Measurements from ENCODE around the gene SLC30A7. TPM values are rescaled to one million over a fixed set of nuclear protein-coding genes. Genes with fewer than 3 reads are reported as not detected.

Gene SLC30A7
- polyA plus RNA-seq, 1 of the 3 experiments (the other 2 are of a cell fraction), result 4.0 TPM

DNA sequence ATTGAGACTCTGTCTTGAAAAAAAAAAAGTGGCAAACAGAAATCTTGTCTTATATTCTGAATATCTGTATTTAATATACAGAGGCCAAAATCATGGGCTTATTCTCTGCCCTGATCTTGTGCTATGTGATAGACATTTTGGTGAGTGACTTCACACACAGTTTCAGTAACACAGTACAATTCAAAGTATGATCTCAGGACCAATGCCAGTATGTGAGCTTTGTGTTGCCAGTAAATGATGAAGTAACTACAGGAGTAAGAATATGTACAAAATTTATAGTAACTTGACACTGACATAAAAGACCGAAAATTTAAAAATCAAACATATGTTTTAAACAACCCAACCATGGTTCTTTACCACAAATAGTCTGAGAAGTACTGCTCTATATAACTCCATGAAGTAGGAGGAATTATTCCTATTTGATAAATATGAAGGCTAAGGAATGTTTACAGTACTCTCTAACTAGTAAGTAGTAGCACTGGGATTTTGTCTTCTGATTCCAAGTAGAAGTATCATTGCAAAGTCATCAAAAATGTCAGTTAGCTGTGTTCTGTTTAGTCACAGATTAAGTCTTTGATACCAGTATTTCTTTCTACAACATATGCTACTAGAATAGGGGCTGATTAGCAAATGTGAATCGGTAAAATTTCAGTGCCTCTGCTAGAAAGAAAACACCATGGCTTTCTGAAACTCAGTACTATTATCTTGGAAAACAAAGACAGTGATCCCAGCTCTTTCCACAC is 104.4 kb downstream of the SLC30A7 start:
- Histone ChIP-seq H3K27me3 (ENCODE audit: insufficient read depth) (no peaks in the 10 kb centered on the region), H3K79me2 (ENCODE audit: insufficient read depth) (no peaks in the 10 kb centered on the region), H3K9me2 (no peaks in the 10 kb centered on the region), H3F3A (replicated peaks; ENCODE audit: insufficient read depth) (no peaks in the 10 kb centered on the region), H4K20me1 (ENCODE audit: insufficient read depth) (no peaks in the 10 kb centered on the region), H3K27ac (ENCODE audit: low read depth in 2 of 2, low read length in 1 of 2) (no peak overlapping the region), H3K4me3 (ENCODE audit: low read depth in 2 of 2, low read length in 1 of 2) (no peak overlapping the region), H3K4me1 (ENCODE audit: control insufficient read depth in 1 of 2, insufficient read depth in 2 of 2, low read depth in 1 of 2, low read length in 1 of 2) (peaks cover 0 to 8% of the 10 kb centered on the region in 2 experiments; a peak in 2 of 4 replicates), H2AFZ (ENCODE audit: low read depth) (no peak overlapping the region), H3K9ac (no peak overlapping the region), H3K9me3 (no peaks in the 10 kb centered on the region), H3K4me2 (no peak overlapping the region), H3K36me3 (replicated peaks in 1 of 2; ENCODE audit: control insufficient read depth in 1 of 2, insufficient read depth in 2 of 2, low read length in 1 of 2) (peaks cover 19 to 30% of the 10 kb centered on the region in 2 experiments)
- TF ChIP-seq, protein P1, sequence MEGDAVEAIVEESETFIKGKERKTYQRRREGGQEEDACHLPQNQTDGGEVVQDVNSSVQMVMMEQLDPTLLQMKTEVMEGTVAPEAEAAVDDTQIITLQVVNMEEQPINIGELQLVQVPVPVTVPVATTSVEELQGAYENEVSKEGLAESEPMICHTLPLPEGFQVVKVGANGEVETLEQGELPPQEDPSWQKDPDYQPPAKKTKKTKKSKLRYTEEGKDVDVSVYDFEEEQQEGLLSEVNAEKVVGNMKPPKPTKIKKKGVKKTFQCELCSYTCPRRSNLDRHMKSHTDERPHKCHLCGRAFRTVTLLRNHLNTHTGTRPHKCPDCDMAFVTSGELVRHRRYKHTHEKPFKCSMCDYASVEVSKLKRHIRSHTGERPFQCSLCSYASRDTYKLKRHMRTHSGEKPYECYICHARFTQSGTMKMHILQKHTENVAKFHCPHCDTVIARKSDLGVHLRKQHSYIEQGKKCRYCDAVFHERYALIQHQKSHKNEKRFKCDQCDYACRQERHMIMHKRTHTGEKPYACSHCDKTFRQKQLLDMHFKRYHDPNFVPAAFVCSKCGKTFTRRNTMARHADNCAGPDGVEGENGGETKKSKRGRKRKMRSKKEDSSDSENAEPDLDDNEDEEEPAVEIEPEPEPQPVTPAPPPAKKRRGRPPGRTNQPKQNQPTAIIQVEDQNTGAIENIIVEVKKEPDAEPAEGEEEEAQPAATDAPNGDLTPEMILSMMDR (IDR thresholded peaks at IDR 0.05), result no peak
- TF ChIP-seq FOXJ3 (CRISPR knock-in tag; IDR thresholded peaks at IDR 0.05), result no peak
- DNase-seq, result no peak
- 95% methylated on average over 2 of the region's 2 CpGs for WGBS (ENCODE audit: low lambda C conversion rate)
- ChIA-PET CTCF (interaction anchor here (1.4 kb wide), 1 partner anchor 31 kb away, joined by 3 read pairs; no protein-coding TSS in a partner anchor), POLR2A (no interaction called here)

DNA sequence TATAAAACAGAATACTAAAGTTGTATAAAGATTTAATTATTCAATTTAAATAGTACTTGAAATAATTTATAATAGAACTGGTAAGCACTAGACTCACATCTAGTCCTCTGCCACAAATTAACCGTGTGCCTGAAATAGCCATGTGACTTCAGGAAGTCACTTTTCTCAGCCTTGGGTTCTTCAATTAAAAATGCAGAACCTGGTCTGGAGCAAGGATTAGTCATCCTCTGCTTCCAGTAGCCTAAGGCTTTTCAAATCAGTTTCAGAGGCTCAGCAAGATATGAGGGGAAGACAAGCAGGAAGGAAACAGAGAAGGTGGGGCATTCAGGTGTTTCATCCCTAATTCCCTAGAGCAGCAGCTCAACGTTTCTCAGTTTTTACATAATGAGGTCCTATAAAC is 106.7 kb downstream of the SLC30A7 start:
- no peak overlapping the region for H3K9ac ChIP-seq
- no peak overlapping the region for H3K4me3 ChIP-seq (ENCODE audit: low read depth in 2 of 2, low read length in 1 of 2)
- no peaks in the 10 kb centered on the region for H3K79me2 ChIP-seq (ENCODE audit: insufficient read depth)
- no peak overlapping the region for H2AFZ ChIP-seq (ENCODE audit: low read depth)
- no peaks in the 10 kb centered on the region for H4K20me1 ChIP-seq (ENCODE audit: insufficient read depth)
- no peak for DNase-seq
- H3K36me3 ChIP-seq (replicated peaks in 1 of 2; ENCODE audit: control insufficient read depth in 1 of 2, insufficient read depth in 2 of 2, low read length in 1 of 2), result peaks cover 18 to 34% of the 10 kb centered on the region in 2 experiments
- no peaks in the 10 kb centered on the region for H3K9me2 ChIP-seq
- H3K27me3 ChIP-seq (ENCODE audit: insufficient read depth), result no peaks in the 10 kb centered on the region
- ChIA-PET CTCF (interaction anchor here (2.2 kb wide), 1 partner anchor 286 kb away, joined by 7 read pairs; no protein-coding TSS in a partner anchor), POLR2A (no interaction called here)
- no peak overlapping the region for H3K27ac ChIP-seq (ENCODE audit: low read depth in 2 of 2, low read length in 1 of 2)
- no peaks in the 10 kb centered on the region for H3K9me3 ChIP-seq
- 63% methylated on average over 2 of the region's 2 CpGs for WGBS (ENCODE audit: low lambda C conversion rate)
- TF ChIP-seq, protein P2, sequence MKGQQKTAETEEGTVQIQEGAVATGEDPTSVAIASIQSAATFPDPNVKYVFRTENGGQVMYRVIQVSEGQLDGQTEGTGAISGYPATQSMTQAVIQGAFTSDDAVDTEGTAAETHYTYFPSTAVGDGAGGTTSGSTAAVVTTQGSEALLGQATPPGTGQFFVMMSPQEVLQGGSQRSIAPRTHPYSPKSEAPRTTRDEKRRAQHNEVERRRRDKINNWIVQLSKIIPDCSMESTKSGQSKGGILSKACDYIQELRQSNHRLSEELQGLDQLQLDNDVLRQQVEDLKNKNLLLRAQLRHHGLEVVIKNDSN (IDR thresholded peaks at IDR 0.05; ENCODE audit: borderline replicate concordance, low read depth), result peak; percentile 29; the same call in 1 of the 2 replicates
- TF ChIP-seq TAF1 (IDR thresholded peaks at IDR 0.05; ENCODE audit: borderline replicate concordance, low read depth, low read length), result no peak
- peaks cover 0 to 8% of the 10 kb centered on the region in 2 experiments; a peak in 2 of 4 replicates for H3K4me1 ChIP-seq (ENCODE audit: control insufficient read depth in 1 of 2, insufficient read depth in 2 of 2, low read depth in 1 of 2, low read length in 1 of 2)
- H3F3A ChIP-seq (replicated peaks; ENCODE audit: insufficient read depth), result peaks cover 6% of the 10 kb centered on the region
- no peak overlapping the region for H3K4me2 ChIP-seq

DNA sequence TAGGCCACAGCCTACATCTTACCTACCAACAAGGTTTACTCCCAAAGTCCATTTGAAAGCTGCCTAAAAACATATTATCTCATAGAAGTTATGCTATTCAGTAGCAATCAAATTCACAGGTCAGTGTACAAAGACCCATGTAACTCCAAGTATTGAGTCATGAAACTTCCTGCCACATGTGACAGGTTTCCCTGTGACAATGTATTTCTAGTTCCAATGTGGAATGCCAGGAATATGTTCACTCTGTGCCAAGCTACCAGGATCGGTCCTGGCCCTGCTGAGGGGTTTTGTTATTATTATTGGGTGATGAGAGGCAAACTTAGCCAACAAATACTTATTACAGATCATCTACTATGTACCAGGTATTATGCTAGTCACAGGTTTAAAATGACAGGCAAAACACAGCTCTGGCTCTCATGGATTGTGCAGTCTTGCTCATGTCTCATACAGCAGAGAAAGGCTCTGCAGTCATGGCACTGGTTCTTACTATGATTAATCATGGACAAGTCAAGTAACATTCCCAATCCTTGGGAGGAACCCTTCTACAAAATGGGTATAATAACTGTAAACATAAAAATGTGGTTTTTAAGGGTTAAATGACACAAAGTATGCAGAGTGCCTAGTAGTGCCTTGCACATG is 107.2 kb downstream of the SLC30A7 start:
- peaks cover 0 to 8% of the 10 kb centered on the region in 2 experiments; a peak in 2 of 4 replicates for H3K4me1 ChIP-seq (ENCODE audit: control insufficient read depth in 1 of 2, insufficient read depth in 2 of 2, low read depth in 1 of 2, low read length in 1 of 2)
- ChIA-PET CTCF (interaction anchor here (0.8 to 2.2 kb wide), 2 partner anchors 9 to 285 kb away, joined by 3 to 7 read pairs; no protein-coding TSS in a partner anchor), POLR2A (no interaction called here)
- no peak overlapping the region for H3K27ac ChIP-seq (ENCODE audit: low read depth in 2 of 2, low read length in 1 of 2)
- H3K9ac ChIP-seq, result no peak overlapping the region
- no peak overlapping the region for H3K4me3 ChIP-seq (ENCODE audit: low read depth in 2 of 2, low read length in 1 of 2)
- no peak overlapping the region for H2AFZ ChIP-seq (ENCODE audit: low read depth)
- no peaks in the 10 kb centered on the region for H3K9me3 ChIP-seq
- peaks cover 6% of the 10 kb centered on the region for H3F3A ChIP-seq (replicated peaks; ENCODE audit: insufficient read depth)
- peaks cover 18 to 29% of the 10 kb centered on the region in 2 experiments for H3K36me3 ChIP-seq (replicated peaks in 1 of 2; ENCODE audit: control insufficient read depth in 1 of 2, insufficient read depth in 2 of 2, low read length in 1 of 2)
- no peaks in the 10 kb centered on the region for H4K20me1 ChIP-seq (ENCODE audit: insufficient read depth)
- H3K27me3 ChIP-seq (ENCODE audit: insufficient read depth), result no peaks in the 10 kb centered on the region
- no peak for DNase-seq
- WGBS (ENCODE audit: low lambda C conversion rate), result no CpG with 5 or more reads among the region's 1 CpG
- no peak overlapping the region for H3K4me2 ChIP-seq
- no peaks in the 10 kb centered on the region for H3K9me2 ChIP-seq
- H3K79me2 ChIP-seq (ENCODE audit: insufficient read depth), result no peaks in the 10 kb centered on the region
- TF ChIP-seq CHD2 (IDR thresholded peaks at IDR 0.05; ENCODE audit: low read length, partially characterized antibody), result no peak
- no peak for TF ChIP-seq GABPA (IDR thresholded peaks at IDR 0.05; ENCODE audit: low read depth)
- no peak for TF ChIP-seq RCOR1 (IDR thresholded peaks at IDR 0.05; ENCODE audit: low read length)
- no peak for TF ChIP-seq RFX5 (IDR thresholded peaks at IDR 0.05; ENCODE audit: low read length)
- TF ChIP-seq, protein P3, sequence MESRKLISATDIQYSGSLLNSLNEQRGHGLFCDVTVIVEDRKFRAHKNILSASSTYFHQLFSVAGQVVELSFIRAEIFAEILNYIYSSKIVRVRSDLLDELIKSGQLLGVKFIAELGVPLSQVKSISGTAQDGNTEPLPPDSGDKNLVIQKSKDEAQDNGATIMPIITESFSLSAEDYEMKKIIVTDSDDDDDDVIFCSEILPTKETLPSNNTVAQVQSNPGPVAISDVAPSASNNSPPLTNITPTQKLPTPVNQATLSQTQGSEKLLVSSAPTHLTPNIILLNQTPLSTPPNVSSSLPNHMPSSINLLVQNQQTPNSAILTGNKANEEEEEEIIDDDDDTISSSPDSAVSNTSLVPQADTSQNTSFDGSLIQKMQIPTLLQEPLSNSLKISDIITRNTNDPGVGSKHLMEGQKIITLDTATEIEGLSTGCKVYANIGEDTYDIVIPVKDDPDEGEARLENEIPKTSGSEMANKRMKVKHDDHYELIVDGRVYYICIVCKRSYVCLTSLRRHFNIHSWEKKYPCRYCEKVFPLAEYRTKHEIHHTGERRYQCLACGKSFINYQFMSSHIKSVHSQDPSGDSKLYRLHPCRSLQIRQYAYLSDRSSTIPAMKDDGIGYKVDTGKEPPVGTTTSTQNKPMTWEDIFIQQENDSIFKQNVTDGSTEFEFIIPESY (IDR thresholded peaks at IDR 0.05; ENCODE audit: borderline replicate concordance, low read depth), result no peak
- TF ChIP-seq GATA2 (CRISPR knock-in tag; IDR thresholded peaks at IDR 0.05), result no peak
- TF ChIP-seq USF2 (IDR thresholded peaks at IDR 0.05; ENCODE audit: borderline replicate concordance, low read depth, low read length), result no peak
- TF ChIP-seq RAD21 (IDR thresholded peaks at IDR 0.05; ENCODE audit: low read length), result no peak
- TF ChIP-seq, protein P2 (IDR thresholded peaks at IDR 0.05; ENCODE audit: borderline replicate concordance, low read depth), result no peak
